ENCODE results near the gene TMEM260.
"Not testable (repeated sequence)": the region's sequence is repeated elsewhere in the genome, so short reads cannot be mapped to it uniquely, and the experiment has no call there.

Gene TMEM260

DNA sequence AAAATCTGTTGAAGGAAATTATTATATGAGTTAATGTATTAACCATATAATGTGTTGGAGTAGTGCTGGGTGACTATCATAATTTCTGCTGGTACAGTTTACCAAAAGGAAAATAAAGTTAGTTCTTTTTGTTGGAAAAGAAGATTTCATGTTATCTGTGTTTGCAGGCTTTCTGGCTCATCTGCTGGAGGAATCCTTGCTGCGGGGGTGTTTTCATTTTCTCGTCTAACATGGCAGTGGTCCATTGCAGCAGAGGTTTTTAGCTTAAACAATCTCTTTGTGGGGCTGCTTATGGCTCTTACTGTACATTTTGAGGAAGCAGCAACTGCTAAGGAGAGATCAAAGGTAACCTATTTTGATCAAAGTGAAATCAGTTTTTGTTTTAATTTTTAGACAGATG, 24.1 kb downstream of the TMEM260 start:
- no peak for DNase-seq

DNA sequence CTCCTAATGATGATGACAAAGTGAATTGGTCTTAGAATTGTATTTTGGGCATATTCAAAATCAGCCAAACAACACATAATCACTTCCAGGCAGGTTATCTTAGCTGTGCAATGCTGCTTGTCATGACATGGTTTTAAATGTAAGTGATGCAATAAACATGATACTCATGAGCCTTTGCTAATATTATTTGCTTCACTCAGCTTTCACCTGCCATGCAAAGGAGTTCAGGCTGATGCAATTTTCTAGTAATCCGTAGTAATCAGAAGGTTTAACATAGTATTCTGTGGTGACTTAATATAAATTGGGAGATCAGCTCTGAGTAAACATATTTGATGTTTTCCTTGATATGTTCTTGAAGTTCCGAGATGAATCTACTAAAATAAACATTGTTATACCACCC, 29.1 kb downstream of the TMEM260 start:
- no peak for DNase-seq

DNA sequence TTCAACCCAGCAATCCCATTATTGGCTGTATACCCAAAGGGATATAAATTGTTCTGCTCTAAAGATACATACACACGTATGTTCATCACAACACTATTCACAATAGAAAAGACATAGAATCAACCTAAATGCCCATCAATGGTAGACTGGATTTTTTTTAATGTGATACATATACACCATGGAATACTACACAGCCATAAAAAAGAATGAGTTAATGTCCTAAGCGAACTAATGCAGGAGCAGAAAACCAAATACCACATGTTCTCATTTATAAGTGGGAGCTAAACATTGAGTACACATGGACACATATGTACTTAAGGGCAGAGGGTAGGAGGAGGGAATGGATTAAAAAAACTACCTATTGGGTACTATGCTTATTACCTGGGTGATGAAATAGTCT, 32.1 kb downstream of the TMEM260 start:
- DNase-seq, result not testable (repeated sequence)

GRCh38 chr14:56617084-56617483, 37.5 kb downstream of the TMEM260 start:
- no peak for DNase-seq

- DNase-seq, result no peak
Measured at GRCh38 chr14:56630707-56631106, 51.1 kb downstream of the TMEM260 start.

GRCh38 chr14:56632195-56632594, 52.6 kb downstream of the TMEM260 start:
- DNase-seq, result no peak

DNA sequence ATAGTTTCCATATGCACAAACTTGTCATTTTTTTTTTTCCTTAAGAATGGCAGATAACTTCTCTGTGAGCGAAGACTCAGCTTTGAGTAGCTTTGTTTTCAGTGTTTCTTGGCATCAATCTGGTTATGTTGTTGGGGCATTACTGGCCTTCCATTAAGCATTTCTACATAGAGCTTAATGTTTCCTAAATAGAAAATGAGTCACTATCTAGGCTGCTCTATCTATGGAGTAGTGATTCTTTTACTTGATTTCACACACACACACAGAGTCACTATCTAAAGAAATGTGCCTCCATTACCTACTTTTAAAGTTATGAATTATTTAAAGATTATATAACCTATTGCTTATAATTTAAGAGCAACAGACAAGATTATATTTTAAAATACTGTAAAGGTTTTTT, 53.9 kb downstream of the TMEM260 start:
- DNase-seq, result no peak

DNA sequence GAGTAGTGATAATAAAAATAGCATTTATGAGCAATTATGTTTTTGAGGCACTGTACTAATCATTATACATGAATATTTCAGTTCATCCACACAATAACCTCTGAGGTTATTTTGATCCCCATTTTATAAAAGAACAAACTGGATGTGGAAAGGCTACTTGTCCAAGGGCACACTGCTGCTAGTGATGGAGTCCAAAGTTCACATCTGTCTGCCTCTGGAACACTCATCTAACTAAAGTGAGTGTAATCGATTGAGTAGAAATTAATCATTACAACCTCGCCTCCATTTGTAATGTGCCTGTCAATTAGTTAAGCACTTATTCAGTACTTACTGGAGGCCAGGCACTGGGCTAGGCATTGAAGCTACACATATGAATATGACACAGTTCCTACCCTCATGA, 55.4 kb downstream of the TMEM260 start:
- no peak for DNase-seq

GRCh38 chr14:56647493-56647892, 67.9 kb downstream of the TMEM260 start:
- DNase-seq, result no peak

GRCh38 chr14:56648508-56649301, 69.1 kb downstream of the TMEM260 start:
- peak; percentile 80 for DNase-seq

- no peak for DNase-seq
Measured at GRCh38 chr14:56649382-56649781, 69.8 kb downstream of the TMEM260 start.

GRCh38 chr14:56650048-56650447, 70.5 kb downstream of the TMEM260 start:
- DNase-seq, result no peak

- DNase-seq, result no peak
Measured at GRCh38 chr14:56650979-56651378, 71.4 kb downstream of the TMEM260 start.

- no peak for DNase-seq
Measured at GRCh38 chr14:56657604-56658003, 78.0 kb downstream of the TMEM260 start.

DNA sequence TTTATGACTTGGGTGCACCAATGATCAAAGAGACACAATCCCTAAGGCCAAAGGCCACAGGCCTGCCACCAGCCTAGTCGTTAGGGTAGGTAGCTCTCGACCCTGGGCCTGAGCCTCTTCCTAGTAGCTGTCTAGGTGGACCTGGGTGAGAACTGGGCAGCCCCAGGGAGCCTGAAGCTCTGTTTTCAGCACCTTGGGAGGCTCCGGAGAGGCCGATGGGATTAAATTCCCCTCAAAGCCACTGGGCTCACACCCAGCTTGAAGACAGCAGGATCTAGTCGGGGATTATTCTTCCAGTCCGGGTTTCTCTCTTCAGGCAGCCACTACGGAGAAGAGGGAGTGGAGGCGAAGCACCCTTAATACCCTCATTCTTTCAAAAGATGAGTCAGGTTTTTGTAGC, 79.8 kb downstream of the TMEM260 start:
- DNase-seq, result no peak

DNA sequence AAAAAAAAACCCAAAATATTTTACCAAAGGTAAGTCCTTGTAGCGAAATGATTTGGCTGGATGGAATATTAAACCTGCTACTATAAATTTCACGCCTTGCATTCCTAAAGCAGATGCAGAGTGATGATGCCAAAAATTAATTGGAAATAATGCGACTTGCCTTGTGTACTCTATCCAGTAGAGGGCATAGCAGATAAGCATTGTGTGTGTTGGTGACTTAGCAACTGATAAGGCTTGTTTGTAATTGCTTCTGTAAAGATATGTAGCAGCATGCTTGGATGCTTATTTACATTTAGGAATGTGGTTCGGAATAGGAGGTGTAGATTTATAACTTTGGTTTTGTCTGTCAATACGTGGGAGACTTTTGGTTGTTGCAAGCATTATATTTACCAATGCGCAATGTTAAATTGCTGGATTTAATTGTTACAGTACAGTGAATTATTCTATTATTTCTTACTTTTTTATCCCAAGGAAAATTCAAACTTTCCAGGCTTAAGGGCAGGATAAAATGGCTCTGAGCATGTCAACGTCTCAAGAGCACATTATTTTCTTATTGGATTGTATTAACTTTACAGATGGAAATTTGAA, 80.5 kb downstream of the TMEM260 start:
- DNase-seq, result peak; percentile 77

DNA sequence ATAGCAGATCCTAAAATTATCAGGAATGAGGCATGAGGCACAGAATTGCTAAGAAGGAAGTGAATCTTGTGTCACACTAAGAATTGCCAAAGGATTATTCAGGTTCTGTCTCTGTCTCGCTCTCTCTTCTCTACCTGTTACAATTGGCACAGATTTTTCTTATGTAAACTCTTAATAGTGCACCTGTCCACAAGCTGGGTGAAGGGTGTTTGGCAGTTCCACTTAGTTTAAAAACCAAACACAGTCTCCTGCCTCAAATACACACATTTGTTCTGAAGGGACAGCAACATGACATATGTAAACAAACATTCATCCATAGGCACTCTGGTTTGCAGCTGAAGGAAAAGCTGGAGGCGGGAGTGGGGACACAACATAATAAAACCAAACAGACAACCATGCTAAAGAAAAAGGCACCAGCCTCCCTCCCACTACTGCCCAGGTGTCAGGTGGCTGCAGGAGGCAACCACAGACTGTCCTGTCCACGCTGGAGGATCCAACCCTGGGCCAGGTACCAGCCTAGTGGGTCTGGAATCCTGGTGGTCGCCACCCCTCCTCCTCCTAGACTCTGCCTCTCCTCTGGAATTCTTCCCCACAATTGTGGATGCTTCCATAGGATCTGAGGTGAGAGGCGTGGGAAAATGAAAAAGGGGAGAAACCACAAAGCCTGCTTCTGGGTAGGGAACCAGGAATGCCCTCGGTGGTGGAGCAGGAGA, 81.2 kb downstream of the TMEM260 start:
- DNase-seq, result no peak

DNA sequence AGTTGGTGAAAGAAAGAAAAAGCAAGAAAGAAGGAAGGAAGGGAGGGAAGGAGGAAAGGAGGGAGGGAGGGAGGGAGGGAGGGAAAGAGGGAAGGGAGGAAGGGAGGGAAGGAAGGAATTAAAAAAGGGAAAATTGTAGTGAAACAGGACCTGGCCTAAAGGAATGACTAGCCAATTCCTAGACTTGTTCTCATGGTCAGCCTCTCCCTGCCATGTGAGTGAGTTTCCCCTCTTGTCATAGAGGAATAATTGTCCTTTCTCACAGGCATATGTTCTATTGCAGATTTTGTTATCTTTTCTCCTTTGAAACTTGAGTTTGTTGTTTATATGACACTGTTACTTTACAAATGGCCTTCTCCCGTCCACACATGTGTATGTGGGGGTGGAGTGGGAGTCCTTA, 81.9 kb downstream of the TMEM260 start:
- no peak for DNase-seq

DNA sequence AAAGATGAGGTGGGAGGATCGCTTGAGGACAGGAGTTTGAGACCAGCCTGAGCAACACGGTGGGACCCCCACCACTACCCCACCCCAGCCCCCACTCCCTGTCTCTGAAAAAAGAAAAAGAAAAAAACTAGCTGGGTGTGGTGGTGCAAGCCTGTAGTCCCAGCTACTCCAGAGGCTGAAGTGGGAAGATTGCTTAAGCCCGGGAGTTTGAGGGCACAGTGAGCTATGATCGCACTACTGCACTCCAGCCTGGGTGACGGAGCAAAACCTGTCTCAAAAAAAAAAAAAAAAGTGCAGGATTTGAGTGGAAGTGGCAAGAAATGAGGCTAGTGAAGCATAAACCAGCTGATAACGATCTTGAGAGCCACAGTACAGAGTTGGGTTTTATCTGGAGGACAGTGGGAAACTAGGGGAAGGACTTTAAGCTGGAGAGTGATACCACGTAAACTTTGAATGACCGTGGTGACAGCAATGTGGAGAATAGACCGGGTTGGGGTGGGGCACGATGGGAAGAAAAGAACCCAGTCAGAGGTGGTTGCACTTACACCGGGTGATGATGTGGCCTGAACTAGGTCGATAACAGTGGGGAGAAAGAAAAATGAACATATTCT, 85.3 kb downstream of the TMEM260 start:
- DNase-seq, result no peak

DNA sequence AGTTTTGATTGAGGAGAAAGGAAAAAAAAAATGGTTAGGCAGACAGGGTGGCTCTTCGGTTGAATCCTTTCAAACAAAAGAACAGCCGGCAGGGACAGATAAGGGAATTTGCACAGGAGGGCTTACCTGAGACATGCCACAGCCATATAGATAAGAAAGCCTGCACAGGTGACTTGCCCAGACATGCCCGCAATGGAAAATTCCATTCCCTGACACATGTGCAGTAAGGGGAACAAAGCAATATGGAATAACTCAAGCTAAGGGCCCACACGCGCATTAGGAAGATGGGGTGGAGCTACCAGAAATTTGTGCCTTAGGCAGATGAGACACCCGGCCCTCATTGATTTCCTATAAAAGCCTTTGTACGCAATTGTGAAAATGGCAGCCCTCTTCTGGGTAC, 86.7 kb downstream of the TMEM260 start:
- DNase-seq, result no peak

GRCh38 chr14:56666716-56667115, 87.1 kb downstream of the TMEM260 start:
- DNase-seq, result no peak

DNA sequence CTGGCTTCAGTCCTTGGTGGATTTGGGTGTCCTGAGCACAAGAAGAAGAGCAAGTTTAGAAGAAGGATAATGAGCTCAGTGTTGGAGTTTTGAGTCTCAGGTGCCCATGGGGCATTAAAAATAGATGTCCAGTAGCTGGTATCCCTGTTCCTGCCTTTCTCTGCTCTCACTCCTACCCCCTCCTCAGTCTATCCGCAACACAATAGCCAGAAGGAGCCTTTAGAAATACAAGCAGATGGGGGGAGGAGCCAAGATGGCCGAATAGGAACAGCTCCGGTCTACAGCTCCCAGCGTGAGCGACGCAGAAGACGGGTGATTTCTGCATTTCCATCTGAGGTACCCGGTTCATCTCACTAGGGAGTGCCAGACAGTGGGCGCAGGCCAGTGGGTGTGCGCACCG, 87.7 kb downstream of the TMEM260 start:
- DNase-seq, result not testable (repeated sequence)

DNA sequence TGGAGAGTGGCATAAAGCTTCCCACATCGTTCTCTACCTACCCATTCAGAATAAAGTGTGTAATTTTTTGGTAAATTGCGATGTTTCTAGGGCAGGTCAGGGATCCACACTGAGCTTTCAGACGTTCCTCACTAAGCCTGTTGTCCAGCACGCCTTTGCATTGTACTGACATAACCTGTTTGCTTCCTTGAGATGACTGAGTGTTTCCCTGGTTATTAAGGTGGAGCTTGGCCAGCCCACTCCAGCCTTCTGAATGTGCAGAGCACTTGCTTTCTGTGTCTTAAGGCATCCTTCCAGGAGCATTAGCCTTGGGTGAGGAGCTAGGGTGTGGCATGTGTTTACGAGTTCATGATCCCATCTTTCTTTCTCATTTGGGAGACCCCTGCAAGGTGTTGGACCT, 96.4 kb downstream of the TMEM260 start:
- no peak for DNase-seq

GRCh38 chr14:56678838-56679237, 99.2 kb downstream of the TMEM260 start:
- DNase-seq, result no peak

All from eye (tissue), 1 donor.